ENCODE results near the gene HIRA. TPM values are rescaled to one million over a fixed set of nuclear protein-coding genes. Genes with fewer than 3 reads are reported as not detected.

The HIRA gene
- total RNA-seq, 2 experiments from 2014 or later, result 16.2 to 18.0 TPM

Other genes starting within 250 kb of the HIRA start
- gene CLTCL1, start 140.0 kb downstream of the HIRA start, total RNA-seq, result 1 to 10 TPM in 1 of 2 experiments, under 1 TPM in 1; 0.57 to 1.0 TPM
- gene MRPL40, start 812 bp upstream of the HIRA start, total RNA-seq, result 10 to 100 TPM; 32.6 to 34.9 TPM
- gene C22orf39, start 16.0 kb upstream of the HIRA start, total RNA-seq, result 10 to 100 TPM; 29.3 to 30.2 TPM
- 10 to 100 TPM; 75.1 to 83.3 TPM for gene UFD1, start 47.5 kb upstream of the HIRA start, total RNA-seq
- gene CDC45, start 48.2 kb upstream of the HIRA start, total RNA-seq, result 10 to 100 TPM; 86.3 to 91.7 TPM
- gene CLDN5, start 92.7 kb upstream of the HIRA start, total RNA-seq, result under 1 TPM in 1 of 2 experiments, not detected in 1; 0.21 TPM